GM20431 (cell line): Measurements from ENCODE around the gene PRKAR1A.
"Not testable (repeated sequence)": the region's sequence is repeated elsewhere in the genome, so short reads cannot be mapped to it uniquely, and the experiment has no call there.

Experiments
- in situ Hi-C: fragments of 300-500 bp; cut with MseI, MboI; formaldehyde crosslinking; loops from one replicate; pipeline ENCODE4 v1.15.0; 2020; ENCODE audit warnings: low sequenced_read_pairs; ENCODE audit not compliant: unreplicated experiment

The PRKAR1A gene

DNA sequence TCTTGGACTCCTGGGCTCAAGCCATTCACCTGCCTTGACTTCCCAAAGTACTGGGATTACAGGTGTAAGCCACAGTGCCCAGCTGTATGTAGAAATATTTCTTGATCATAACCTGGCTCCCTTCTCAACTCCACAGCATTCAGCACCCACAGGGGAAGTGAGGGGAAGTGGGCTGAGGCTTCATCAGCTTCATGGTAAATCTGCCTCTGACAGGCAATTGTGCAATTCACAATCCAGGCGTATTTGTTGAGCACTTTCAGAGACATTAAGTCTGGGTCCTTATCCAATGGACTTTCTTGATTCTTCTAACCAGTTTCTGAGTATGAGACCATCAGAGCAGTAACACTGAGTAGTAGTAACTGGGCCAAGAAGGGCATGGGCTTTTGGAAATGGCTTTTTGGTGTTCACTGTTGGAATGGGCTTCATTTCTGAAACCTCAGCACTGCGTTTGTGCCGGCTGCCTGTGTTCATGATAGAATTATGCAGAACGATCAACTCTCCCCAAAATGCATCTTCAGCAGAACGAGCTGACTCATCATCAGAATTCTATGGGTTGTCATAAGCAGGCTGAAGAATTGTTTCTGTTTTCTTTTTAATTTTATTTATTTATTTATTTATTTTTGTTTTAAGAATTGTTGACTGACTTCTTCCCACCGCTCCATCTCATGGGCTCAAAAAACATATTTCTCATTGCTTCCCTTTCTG is 60.1 kb downstream of the PRKAR1A start:
- in situ Hi-C loops, result no loop called here

- in situ Hi-C loops, result no loop called here
These were observed 61.1 kb downstream of the PRKAR1A start for GRCh38 chr17:68573338-68573737.

DNA sequence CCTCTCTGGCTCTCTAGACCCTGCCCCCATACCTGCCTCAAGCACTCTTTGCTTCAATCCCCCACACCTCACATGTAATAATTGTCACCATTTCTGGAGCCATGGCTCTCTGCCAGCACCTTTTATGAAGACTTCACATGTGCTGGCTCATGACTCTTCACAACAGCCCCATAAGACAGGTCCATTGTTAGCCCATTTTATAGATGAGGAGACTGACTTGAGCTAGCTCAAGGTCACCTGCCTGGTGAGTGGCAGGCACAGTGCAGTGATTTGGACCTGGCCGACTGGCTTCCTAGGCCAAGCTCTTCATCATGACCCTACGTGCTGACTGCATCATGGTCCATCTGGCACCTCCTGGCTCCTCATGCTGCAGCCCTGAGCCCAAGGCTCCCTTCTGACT is 63.9 kb downstream of the PRKAR1A start:
- in situ Hi-C loops, result no loop called here

- in situ Hi-C loops, result no loop called here
These were observed 64.7 kb downstream of the PRKAR1A start for GRCh38 chr17:68576811-68577496.

DNA sequence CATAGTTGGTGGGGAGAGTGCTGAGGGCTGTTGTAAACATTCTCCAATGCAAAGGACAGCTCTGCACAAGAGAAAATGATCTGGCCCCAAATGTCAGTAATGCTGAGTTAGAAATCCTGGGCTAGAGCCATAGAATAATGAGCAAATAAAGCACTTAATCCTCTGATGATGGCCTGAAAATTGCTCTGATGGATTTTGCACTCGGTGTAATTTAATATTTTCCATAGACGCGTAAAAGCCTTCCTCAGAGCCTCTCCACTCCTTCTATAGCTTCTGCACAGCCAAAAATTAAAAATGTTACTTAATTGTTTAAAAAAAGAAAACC is 65.2 kb downstream of the PRKAR1A start:
- in situ Hi-C loops, result no loop called here

- in situ Hi-C loops, result no loop called here
These were observed 66.0 kb downstream of the PRKAR1A start for GRCh38 chr17:68578236-68578635.

DNA sequence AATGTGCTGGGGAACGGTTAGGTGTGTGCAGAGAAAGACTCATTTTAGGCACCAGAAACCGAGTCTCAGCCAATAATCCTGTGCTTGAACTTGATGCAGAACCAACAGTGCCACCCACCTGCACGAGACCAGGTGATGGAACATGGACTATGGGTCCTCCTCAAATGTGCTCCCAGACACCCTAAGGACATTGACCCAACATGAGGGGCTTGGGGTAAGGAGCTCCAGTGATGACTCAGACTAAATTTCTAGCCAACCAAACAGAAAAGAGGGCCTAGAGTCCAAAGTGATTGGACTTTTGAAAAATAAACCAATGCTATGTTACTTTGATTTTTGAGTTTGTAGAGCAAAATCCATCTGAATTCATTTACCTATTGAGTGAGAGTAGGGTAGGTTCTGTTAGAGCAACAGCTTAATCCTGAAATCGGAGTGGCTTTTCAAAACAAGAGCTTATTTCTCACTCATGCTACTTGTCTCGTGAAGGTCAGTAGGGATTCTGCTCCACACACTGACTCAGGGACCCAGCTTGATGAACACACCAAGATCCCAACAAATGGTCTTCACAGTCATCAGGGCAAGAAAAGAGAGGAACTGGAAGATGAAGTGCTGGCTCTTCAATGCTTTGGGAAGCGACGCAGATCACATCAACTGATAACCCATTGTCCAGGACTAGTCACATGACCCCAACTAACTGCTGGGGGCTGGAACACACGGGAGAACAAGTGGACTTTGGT is 67.1 kb downstream of the PRKAR1A start:
- in situ Hi-C loops, result no loop called here

- in situ Hi-C loops, result no loop called here
These were observed 68.1 kb downstream of the PRKAR1A start for GRCh38 chr17:68580236-68580770.

- in situ Hi-C loops, result no loop called here
These were observed 69.8 kb downstream of the PRKAR1A start for GRCh38 chr17:68581863-68582645.

DNA sequence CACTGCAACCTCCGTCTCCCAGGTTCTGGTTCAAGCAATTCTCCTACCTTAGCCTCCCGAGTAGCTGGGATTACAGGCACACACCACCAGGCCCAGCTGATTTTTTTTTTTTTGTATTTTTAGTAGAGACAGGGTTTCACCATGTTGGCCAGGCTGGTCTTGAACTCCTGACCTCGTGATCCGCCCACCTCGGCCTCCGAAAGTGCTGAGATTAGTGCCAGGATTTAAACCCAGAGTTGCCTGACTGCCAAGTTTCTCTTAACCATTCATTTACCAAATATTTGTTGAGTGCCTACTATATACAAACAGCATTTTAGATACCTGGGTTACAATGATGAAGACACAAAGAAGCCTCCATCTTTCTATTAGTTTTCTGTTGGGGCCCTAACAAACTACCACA is 70.6 kb downstream of the PRKAR1A start:
- in situ Hi-C loops, result not testable (repeated sequence)

DNA sequence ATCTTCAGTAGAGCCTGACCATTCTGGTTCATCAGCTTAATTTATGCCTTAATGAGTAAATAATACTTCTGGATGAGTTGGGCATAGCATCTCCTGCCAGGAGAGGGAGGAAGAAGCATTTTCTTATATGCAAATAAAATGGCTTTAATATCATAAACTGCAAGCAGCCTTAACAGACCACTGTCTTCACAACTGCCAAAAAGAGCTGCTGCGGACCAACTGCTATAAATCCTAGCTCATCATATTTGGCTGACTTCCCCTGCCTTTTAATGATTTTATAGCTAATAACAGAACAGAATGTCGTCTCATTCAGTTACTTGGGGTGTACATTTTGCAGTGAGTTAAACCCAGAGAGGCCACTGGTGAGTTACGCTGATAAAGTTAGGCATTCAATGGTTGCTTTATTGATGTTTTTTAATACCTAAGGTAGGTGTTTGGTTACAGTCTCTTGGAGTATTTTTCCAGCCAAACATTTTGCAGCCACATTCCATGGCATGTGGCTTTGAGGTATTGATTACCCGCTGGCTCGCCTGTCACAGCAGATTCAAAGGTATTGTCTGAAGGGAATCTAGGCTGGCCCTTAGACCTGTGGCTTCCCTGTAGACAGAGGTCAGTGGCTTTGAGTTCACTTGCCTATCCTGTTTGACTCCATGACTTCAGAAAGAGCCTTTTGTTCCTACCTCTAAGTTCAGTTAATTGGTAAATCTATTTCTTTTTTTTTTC is 72.5 kb downstream of the PRKAR1A start:
- in situ Hi-C loops, result no loop called here

- in situ Hi-C loops, result no loop called here
These were observed 73.4 kb downstream of the PRKAR1A start for GRCh38 chr17:68585643-68586042.

GRCh38 chr17:68587026-68587425 is 74.8 kb downstream of the PRKAR1A start:
- in situ Hi-C loops, result no loop called here

GRCh38 chr17:68587847-68588246 is 75.6 kb downstream of the PRKAR1A start:
- in situ Hi-C loops, result no loop called here

- in situ Hi-C loops, result no loop called here
These were observed 76.1 kb downstream of the PRKAR1A start for GRCh38 chr17:68588362-68588761.

DNA sequence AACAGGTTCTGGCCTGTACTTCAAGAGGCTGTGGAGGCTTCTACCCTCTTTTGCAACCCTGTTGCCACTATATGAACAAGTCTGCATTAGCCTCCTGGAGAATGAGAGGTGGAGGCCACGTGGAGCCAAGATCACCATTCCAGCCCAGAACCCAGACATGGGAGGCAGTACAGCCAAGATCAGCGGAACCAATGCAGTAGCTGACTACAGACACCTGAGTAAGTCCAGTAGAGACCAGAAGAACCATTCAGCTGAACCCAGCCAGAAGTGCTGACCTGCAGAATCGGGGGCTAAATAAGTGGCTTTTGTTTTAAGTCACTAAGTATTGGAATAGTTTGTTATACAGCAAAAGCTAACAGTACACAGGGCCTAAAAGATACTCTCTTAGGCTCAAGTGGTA is 76.9 kb downstream of the PRKAR1A start:
- in situ Hi-C loops, result no loop called here

DNA sequence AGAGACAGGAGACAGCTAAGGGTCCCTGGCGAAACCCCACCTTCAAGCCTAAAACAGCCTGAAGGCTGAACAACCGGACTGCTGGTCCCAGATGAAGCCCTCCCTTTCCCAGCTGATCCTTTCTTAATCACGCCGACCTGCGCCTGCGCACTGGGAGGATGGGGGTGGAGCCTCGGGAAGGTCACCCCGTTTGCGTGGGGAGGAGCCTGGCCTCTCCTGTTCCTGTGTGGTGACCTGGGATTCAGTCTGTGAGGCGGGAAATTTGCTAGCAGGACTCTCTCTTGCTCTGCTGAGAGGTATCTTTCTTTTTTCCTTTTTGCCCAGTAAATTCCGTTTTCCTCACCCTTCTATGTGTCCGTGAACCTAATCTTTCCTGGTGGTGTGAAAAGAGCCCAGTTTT is 79.4 kb downstream of the PRKAR1A start:
- in situ Hi-C loops, result no loop called here

DNA sequence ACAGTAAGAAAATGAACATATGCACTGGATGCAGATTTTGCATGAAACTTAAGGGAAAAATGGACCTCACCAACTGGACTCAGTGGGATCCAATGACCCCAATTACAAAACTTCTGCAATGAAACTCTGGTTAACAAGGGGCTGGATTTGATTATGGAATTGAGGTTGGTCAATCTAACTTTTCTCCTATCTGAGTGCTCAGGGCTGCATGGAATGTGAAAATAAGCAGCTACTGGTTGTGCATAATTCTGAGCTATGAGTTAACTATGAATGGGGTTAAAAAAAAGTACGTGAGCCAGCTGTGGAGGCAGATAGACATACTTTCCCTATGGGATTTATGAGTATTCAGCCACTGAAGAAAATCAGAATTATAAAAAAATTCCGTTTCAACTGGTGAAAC is 79.8 kb downstream of the PRKAR1A start:
- in situ Hi-C loops, result no loop called here

GRCh38 chr17:68592682-68593641 is 80.7 kb downstream of the PRKAR1A start:
- in situ Hi-C loops, result no loop called here
